ENCODE data around the gene ZNF737. TPM values are rescaled to one million over a fixed set of nuclear protein-coding genes. Genes with fewer than 3 reads are reported as not detected.
"Not testable (repeated sequence)": the region's sequence is repeated elsewhere in the genome, so short reads cannot be mapped to it uniquely, and the experiment has no call there.

Gene ZNF737
- total RNA-seq (2012; rRNA removed), result 6.3 and 12.4 TPM in 2 replicates

- H3K4me2 ChIP-seq (ENCODE audit: low read length), result peak within 1 kb of the TSS; percentile 93
- H3K36me3 ChIP-seq (ENCODE audit: insufficient read depth, low read length), result peaks cover 9% of the 10 kb centered on the region
- H3K9me3 ChIP-seq (replicated peaks; ENCODE audit: low read length), result peaks cover 4% of the 10 kb centered on the region
- H3K4me3 ChIP-seq (ENCODE audit: low read length), result peak within 1 kb of the TSS; percentile 88
- H3K27me3 ChIP-seq (ENCODE audit: control insufficient read depth, insufficient read depth, low read length), result no peaks in the 10 kb centered on the region
- H3K4me1 ChIP-seq (ENCODE audit: control insufficient read depth, insufficient read depth, low read length), result no peaks in the 10 kb centered on the region
- H3K9ac ChIP-seq (ENCODE audit: low read depth, low read length), result peak within 1 kb of the TSS; percentile 93
These were observed at the start of gene ZNF737 for GRCh38 chr19:20565321-20566018. ZNF737 (minus strand) TSS chr19:20565781; CDS start chr19:20565640, 141 bp downstream.

- not testable (repeated sequence) for H3K4me3 ChIP-seq (ENCODE audit: low read length); H3K4me1 ChIP-seq (ENCODE audit: control insufficient read depth, insufficient read depth, low read length); H3K4me2 ChIP-seq (ENCODE audit: low read length); H3K27me3 ChIP-seq (ENCODE audit: control insufficient read depth, insufficient read depth, low read length); H3K36me3 ChIP-seq (ENCODE audit: insufficient read depth, low read length); H3K9ac ChIP-seq (ENCODE audit: low read depth, low read length)
- H3K9me3 ChIP-seq (replicated peaks; ENCODE audit: low read length), result peaks cover 12% of the 10 kb centered on the region
These were observed 49.4 kb upstream of the ZNF737 start for GRCh38 chr19:20614971-20615370.

DNA sequence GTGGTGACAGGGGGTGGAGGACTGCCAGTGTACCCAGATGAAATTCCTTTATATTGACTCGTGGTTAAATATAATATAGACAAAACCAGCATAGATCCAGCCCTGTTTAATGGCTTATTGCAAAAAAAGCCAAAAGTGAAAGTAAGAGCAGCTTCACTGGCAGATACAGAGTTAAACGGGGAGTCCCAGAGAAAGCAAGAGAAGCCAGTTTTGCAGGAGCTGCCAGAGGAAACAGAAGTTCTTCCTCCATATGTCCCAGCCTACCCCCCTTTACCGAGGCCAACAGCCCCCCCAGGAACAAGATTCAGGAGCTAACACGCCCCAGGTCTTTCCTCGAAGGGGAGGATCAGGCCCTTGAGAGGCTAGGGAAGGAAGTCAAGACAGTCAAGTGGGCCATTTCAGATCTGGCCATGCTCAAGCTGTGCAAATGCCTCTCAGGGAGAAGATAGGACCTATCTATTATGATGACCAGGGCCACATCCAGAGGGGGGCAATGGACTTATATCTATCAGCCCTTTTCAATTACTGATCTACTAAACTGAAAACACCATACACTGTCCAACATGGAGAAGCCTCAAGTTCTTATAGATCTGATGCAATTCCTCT is 47.2 kb upstream of the ZNF737 start:
- no peaks in the 10 kb centered on the region for H3K36me3 ChIP-seq (ENCODE audit: insufficient read depth, low read length)
- H3K27me3 ChIP-seq (ENCODE audit: control insufficient read depth, insufficient read depth, low read length), result no peaks in the 10 kb centered on the region
- H3K4me1 ChIP-seq (ENCODE audit: control insufficient read depth, insufficient read depth, low read length), result no peaks in the 10 kb centered on the region
- no peak overlapping the region for H3K4me2 ChIP-seq (ENCODE audit: low read length)
- H3K9ac ChIP-seq (ENCODE audit: low read depth, low read length), result no peak overlapping the region
- no peak overlapping the region for H3K4me3 ChIP-seq (ENCODE audit: low read length)
- peaks cover 6% of the 10 kb centered on the region for H3K9me3 ChIP-seq (replicated peaks; ENCODE audit: low read length)

- Histone ChIP-seq H3K27me3 (ENCODE audit: control insufficient read depth, insufficient read depth, low read length) (no peaks in the 10 kb centered on the region), H3K9ac (ENCODE audit: low read depth, low read length) (no peak overlapping the region), H3K9me3 (replicated peaks; ENCODE audit: low read length) (peaks cover 6% of the 10 kb centered on the region), H3K4me2 (ENCODE audit: low read length) (no peak overlapping the region), H3K36me3 (ENCODE audit: insufficient read depth, low read length) (no peaks in the 10 kb centered on the region), H3K4me3 (ENCODE audit: low read length) (no peak overlapping the region), H3K4me1 (ENCODE audit: control insufficient read depth, insufficient read depth, low read length) (no peaks in the 10 kb centered on the region)
These were observed 46.3 kb upstream of the ZNF737 start for GRCh38 chr19:20611866-20612265.

GRCh38 chr19:20607943-20608342 is 42.4 kb upstream of the ZNF737 start:
- no peaks in the 10 kb centered on the region for H3K36me3 ChIP-seq (ENCODE audit: insufficient read depth, low read length)
- H3K4me2 ChIP-seq (ENCODE audit: low read length), result no peak overlapping the region
- no peak overlapping the region for H3K9ac ChIP-seq (ENCODE audit: low read depth, low read length)
- H3K9me3 ChIP-seq (replicated peaks; ENCODE audit: low read length), result peaks cover 2% of the 10 kb centered on the region
- H3K4me3 ChIP-seq (ENCODE audit: low read length), result no peak overlapping the region
- H3K27me3 ChIP-seq (ENCODE audit: control insufficient read depth, insufficient read depth, low read length), result no peaks in the 10 kb centered on the region
- H3K4me1 ChIP-seq (ENCODE audit: control insufficient read depth, insufficient read depth, low read length), result no peaks in the 10 kb centered on the region

GRCh38 chr19:20558571-20558970 is 7.0 kb downstream of the ZNF737 start:
- H3K4me3 ChIP-seq (ENCODE audit: low read length), result no peak overlapping the region
- no peaks in the 10 kb centered on the region for H3K27me3 ChIP-seq (ENCODE audit: control insufficient read depth, insufficient read depth, low read length)
- no peaks in the 10 kb centered on the region for H3K4me1 ChIP-seq (ENCODE audit: control insufficient read depth, insufficient read depth, low read length)
- no peak overlapping the region for H3K4me2 ChIP-seq (ENCODE audit: low read length)
- H3K9ac ChIP-seq (ENCODE audit: low read depth, low read length), result no peak overlapping the region
- peaks cover 6% of the 10 kb centered on the region for H3K36me3 ChIP-seq (ENCODE audit: insufficient read depth, low read length)
- peaks cover 23% of the 10 kb centered on the region for H3K9me3 ChIP-seq (replicated peaks; ENCODE audit: low read length)

- H3K4me3 ChIP-seq (ENCODE audit: low read length), result no peak overlapping the region
- H3K36me3 ChIP-seq (ENCODE audit: insufficient read depth, low read length), result peaks cover 4% of the 10 kb centered on the region
- H3K9ac ChIP-seq (ENCODE audit: low read depth, low read length), result no peak overlapping the region
- peaks cover 23% of the 10 kb centered on the region for H3K9me3 ChIP-seq (replicated peaks; ENCODE audit: low read length)
- H3K27me3 ChIP-seq (ENCODE audit: control insufficient read depth, insufficient read depth, low read length), result no peaks in the 10 kb centered on the region
- H3K4me2 ChIP-seq (ENCODE audit: low read length), result no peak overlapping the region
- H3K4me1 ChIP-seq (ENCODE audit: control insufficient read depth, insufficient read depth, low read length), result no peaks in the 10 kb centered on the region
These were observed 7.6 kb downstream of the ZNF737 start for GRCh38 chr19:20558011-20558410.

DNA sequence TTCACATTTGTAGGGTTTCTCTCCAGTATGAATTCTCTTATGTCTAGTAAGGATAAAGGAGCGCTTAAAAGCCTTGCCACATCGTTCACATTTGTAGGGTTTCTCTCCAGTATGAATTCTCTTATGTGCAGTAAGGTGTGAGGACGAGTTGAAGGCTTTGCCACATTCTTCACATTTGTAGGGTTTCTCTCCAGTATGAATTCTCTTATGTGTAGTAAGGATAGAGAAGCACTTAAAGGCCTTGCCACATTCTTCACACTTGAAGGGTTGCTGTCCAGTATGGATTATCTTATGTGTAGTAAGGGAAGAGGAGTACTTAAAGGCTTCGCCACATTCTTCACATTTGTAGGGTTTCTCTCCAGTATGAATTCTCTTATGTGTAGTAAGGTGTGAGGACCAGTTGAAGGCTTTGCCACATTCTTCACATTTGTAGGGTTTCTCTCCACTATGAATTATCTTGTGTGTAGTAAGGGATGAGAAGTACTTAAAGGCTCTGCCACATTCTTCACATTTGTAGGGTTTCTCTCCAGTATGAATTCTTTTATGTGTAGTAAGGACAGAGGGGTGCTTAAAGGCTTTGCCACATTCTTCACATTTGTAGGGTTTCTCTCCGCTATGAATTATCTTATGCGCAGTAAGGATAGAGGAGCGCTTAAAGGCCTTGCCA is 20.8 kb downstream of the ZNF737 start:
- H3K4me3 ChIP-seq (ENCODE audit: low read length); H3K27me3 ChIP-seq (ENCODE audit: control insufficient read depth, insufficient read depth, low read length); H3K4me1 ChIP-seq (ENCODE audit: control insufficient read depth, insufficient read depth, low read length); H3K9ac ChIP-seq (ENCODE audit: low read depth, low read length); H3K4me2 ChIP-seq (ENCODE audit: low read length): not testable (repeated sequence)
- peaks cover 60% of the 10 kb centered on the region for H3K36me3 ChIP-seq (ENCODE audit: insufficient read depth, low read length)
- peaks cover 65% of the 10 kb centered on the region for H3K9me3 ChIP-seq (replicated peaks; ENCODE audit: low read length)

- H3K4me2 ChIP-seq (ENCODE audit: low read length); H3K9ac ChIP-seq (ENCODE audit: low read depth, low read length); H3K9me3 ChIP-seq (replicated peaks; ENCODE audit: low read length); H3K4me3 ChIP-seq (ENCODE audit: low read length); H3K27me3 ChIP-seq (ENCODE audit: control insufficient read depth, insufficient read depth, low read length); H3K36me3 ChIP-seq (ENCODE audit: insufficient read depth, low read length); H3K4me1 ChIP-seq (ENCODE audit: control insufficient read depth, insufficient read depth, low read length): not testable (repeated sequence)
These were observed 35.3 kb downstream of the ZNF737 start for GRCh38 chr19:20530303-20530702.

DNA sequence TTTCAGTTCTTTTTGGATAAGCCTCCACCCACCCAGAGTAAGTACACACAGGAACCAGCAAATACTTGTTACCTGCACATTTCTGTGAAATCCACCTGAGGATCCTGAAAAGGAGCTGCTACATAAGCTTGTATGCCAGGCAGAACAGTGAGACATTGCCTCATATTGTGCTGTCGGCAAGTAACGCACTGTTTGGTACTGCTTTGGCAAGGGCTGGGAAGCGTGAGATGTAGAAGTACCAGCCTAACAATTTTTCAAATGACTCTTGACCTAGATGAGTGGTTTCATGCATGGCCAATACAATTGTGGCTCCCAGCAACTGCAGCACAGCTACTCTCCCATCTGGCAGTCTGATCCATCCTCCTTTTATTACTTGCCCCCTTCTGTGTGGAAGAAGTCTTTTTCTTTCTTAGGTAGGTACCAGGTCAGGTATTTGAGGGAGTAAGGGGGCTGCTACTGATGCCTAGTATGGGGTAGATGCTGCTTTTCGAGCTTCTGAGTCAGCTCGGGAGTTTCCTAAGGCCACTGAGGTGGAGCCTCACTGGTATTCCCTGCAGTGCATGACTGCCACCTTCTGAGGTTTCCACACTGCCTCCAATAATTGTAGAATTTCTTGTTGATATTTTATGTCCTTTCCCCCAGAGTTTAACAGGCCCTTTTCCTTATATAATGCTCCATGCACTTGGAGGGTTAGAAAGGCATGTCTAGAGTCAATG is 52.2 kb downstream of the ZNF737 start:
- no peaks in the 10 kb centered on the region for H3K9me3 ChIP-seq (replicated peaks; ENCODE audit: low read length)
- no peaks in the 10 kb centered on the region for H3K36me3 ChIP-seq (ENCODE audit: insufficient read depth, low read length)
- H3K27me3 ChIP-seq (ENCODE audit: control insufficient read depth, insufficient read depth, low read length), result no peaks in the 10 kb centered on the region
- H3K4me1 ChIP-seq (ENCODE audit: control insufficient read depth, insufficient read depth, low read length), result no peaks in the 10 kb centered on the region
- no peak overlapping the region for H3K9ac ChIP-seq (ENCODE audit: low read depth, low read length)
- no peak overlapping the region for H3K4me3 ChIP-seq (ENCODE audit: low read length)
- H3K4me2 ChIP-seq (ENCODE audit: low read length), result no peak overlapping the region

- Histone ChIP-seq H3K4me1 (ENCODE audit: control insufficient read depth, insufficient read depth, low read length) (no peaks in the 10 kb centered on the region), H3K27me3 (ENCODE audit: control insufficient read depth, insufficient read depth, low read length) (no peaks in the 10 kb centered on the region), H3K4me3 (ENCODE audit: low read length) (no peak overlapping the region), H3K9ac (ENCODE audit: low read depth, low read length) (no peak overlapping the region), H3K4me2 (ENCODE audit: low read length) (no peak overlapping the region), H3K9me3 (replicated peaks; ENCODE audit: low read length) (no peaks in the 10 kb centered on the region), H3K36me3 (ENCODE audit: insufficient read depth, low read length) (no peaks in the 10 kb centered on the region)
These were observed 62.1 kb downstream of the ZNF737 start for GRCh38 chr19:20503476-20503875.

Measured in skeletal muscle satellite cell (primary cell).